BJ (cell line): Measurements from ENCODE around the gene SPAG8. TPM values are rescaled to one million over a fixed set of nuclear protein-coding genes. Genes with fewer than 3 reads are reported as not detected.

ENCODE experiments used
- CTCF ChIA-PET: fragments of 350-600 bp; formaldehyde crosslinking; extraction: SDS; loops from one replicate; lab custom pipeline; 2021; ENCODE audit warnings: antibody characterized with exemption, inconsistent platforms; lab: Yijun Ruan, JAX
- POLR2A ChIA-PET: fragments of 300-600 bp; sonication (Branson Sonifier 250); formaldehyde crosslinking; extraction: SDS; loops from one replicate; lab custom pipeline; 2021; ENCODE audit warnings: antibody characterized with exemption; lab: Charles Lee
- DNase-seq: peaks from one replicate; pipeline ENCODE4 v3.0.0-alpha.2; 2011; ENCODE audit warnings: low read depth
- H3K27me3 ChIP-seq: 2 replicates; pipeline ENCODE4 v1.6.0; 2011; ENCODE audit warnings: low read length; ENCODE audit not compliant: control insufficient read depth, insufficient read depth
- H3K36me3 ChIP-seq: 2 replicates; pipeline ENCODE4 v1.5.1; 2011; ENCODE audit warnings: low read length; ENCODE audit not compliant: control insufficient read depth, insufficient read depth
- H3K4me3 ChIP-seq: 2 replicates; pipeline ENCODE4 v1.5.1; 2011; ENCODE audit warnings: low read depth, mild to moderate bottlenecking, control low read depth, low read length
- polyA plus RNA-seq: library from polyadenylated mRNA; depleted of rRNA; stranded (reverse); fragments of >200 nt; gene quantifications from 2 replicates; pipeline ENCODE4 v1.2.3, GENCODE V29; 2011
- TF ChIP-seq, protein P1 (sequence below): IDR thresholded peaks from 2 replicates; pipeline ENCODE4 v1.5.1; 2011; ENCODE audit warnings: low read depth, mild to moderate bottlenecking, control low read depth, inconsistent platforms, low read length, moderate library complexity; ENCODE audit not compliant: insufficient read depth

Gene SPAG8
- polyA plus RNA-seq, 1 experiment: 0.85 TPM

GRCh38 chr9:35811381-35812024, 559 bp downstream of the SPAG8 start:
- CTCF ChIA-PET: interaction anchor here (0.8 to 5.0 kb wide), 6 partner anchors 16 to 99 kb away, joined by 3 to 46 read pairs (median 12); partner anchors contain the start of genes FAM221B and NPR2
- POLR2A ChIA-PET: interaction anchor here (0.6 kb wide), 1 partner anchor 17 kb away, joined by 3 read pairs; no protein-coding TSS in a partner anchor
- TF ChIP-seq, protein P1, sequence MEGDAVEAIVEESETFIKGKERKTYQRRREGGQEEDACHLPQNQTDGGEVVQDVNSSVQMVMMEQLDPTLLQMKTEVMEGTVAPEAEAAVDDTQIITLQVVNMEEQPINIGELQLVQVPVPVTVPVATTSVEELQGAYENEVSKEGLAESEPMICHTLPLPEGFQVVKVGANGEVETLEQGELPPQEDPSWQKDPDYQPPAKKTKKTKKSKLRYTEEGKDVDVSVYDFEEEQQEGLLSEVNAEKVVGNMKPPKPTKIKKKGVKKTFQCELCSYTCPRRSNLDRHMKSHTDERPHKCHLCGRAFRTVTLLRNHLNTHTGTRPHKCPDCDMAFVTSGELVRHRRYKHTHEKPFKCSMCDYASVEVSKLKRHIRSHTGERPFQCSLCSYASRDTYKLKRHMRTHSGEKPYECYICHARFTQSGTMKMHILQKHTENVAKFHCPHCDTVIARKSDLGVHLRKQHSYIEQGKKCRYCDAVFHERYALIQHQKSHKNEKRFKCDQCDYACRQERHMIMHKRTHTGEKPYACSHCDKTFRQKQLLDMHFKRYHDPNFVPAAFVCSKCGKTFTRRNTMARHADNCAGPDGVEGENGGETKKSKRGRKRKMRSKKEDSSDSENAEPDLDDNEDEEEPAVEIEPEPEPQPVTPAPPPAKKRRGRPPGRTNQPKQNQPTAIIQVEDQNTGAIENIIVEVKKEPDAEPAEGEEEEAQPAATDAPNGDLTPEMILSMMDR: no peak
- H3K4me3 ChIP-seq: peak overlapping the region; percentile 48
- peaks cover 11% of the 10 kb centered on the region for H3K36me3 ChIP-seq
- H3K27me3 ChIP-seq: no peaks in the 10 kb centered on the region
- no peak for DNase-seq

GRCh38 chr9:35810122-35810521, 1.9 kb downstream of the SPAG8 start:
- Histone ChIP-seq H3K4me3 (no peak overlapping the region), H3K36me3 (peaks cover 20% of the 10 kb centered on the region), H3K27me3 (no peaks in the 10 kb centered on the region)
- ChIA-PET POLR2A (no interaction called here), CTCF (interaction anchor here (1.3 to 5.0 kb wide), 2 partner anchors 17 to 72 kb away, joined by 3 to 33 read pairs; partner anchors contain the start of gene FAM221B)
- DNase-seq: no peak
- TF ChIP-seq, protein P1: no peak

DNA sequence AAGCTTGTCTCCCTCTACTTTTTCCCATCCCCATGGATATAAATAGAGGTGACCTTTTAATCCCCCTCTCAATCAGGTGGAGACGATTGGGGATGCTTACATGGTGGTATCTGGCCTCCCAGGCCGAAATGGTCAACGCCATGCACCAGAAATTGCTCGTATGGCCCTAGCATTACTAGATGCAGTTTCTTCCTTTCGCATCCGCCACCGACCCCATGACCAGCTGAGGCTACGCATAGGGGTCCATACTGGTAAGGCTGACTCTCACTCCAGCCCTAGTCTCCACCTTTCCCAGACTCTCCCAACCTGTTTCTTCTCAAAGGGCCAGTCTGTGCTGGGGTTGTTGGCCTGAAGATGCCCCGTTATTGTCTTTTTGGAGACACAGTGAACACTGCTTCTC, 3.6 kb downstream of the SPAG8 start:
- ChIA-PET POLR2A (no interaction called here), CTCF (interaction anchor here (1.0 to 1.3 kb wide), 2 partner anchors 18 kb away, joined by 4 read pairs; no protein-coding TSS in a partner anchor)
- DNase-seq: no peak
- no peaks in the 10 kb centered on the region for H3K27me3 ChIP-seq
- TF ChIP-seq, protein P1: no peak
- no peak overlapping the region for H3K4me3 ChIP-seq
- H3K36me3 ChIP-seq: peaks cover 21% of the 10 kb centered on the region

DNA sequence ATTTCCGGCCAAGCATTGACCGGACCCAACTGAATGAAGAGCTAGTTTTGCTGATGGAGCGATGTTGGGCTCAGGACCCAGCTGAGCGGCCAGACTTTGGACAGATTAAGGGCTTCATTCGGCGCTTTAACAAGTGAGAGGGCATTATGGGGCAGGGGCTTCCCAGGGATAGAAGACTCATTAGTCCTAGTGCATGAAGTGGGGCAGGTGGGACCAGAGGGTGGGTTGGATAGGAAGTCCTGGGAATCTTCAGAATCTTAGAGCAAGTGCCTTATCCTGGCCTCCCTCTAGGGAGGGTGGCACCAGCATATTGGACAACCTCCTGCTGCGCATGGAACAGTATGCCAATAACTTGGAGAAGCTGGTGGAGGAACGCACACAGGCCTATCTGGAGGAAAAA, 6.0 kb downstream of the SPAG8 start:
- ChIA-PET POLR2A (no interaction called here), CTCF (interaction anchor here (1.2 to 1.5 kb wide), 4 partner anchors 16 to 76 kb away, joined by 3 to 7 read pairs (median 5); no protein-coding TSS in a partner anchor)
- Histone ChIP-seq H3K4me3 (no peak overlapping the region), H3K36me3 (peaks cover 23% of the 10 kb centered on the region), H3K27me3 (no peaks in the 10 kb centered on the region)
- TF ChIP-seq, protein P1: no peak
- no peak for DNase-seq

DNA sequence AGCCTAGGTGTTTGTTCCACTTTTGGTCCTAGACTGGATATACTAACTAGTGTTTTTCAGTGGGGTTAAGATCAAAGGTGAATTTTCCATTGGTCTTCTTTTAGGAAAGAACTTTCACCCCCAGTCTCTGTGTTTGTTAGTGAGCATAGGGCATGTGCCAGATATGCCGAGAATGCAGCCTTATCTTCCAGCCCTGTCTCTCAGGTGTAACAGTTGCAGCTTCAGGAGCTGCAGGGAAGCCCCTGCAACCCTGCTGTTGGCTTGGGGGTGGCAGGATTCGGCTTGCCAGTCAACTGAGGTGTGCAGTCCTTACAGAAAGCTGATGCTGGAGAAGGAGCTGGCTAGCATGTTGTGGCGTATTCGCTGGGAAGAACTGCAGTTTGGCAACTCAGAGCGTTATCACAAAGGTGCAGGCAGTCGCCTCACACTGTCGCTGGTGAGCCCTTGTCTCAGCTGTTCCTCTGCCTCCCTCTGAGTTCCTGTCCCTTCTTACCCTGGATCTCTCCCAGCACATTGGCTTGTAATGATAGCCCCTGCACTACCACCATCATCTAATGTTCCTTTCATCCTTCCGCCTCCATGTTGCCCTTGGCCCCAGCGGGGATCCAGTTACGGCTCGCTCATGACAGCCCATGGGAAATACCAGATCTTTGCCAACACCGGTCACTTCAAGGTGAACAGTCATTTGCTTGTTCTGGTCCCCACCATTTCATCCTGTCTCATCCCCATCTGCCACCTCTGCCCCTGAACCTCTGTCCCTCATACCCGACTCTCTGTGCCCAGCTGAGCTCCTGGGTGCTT, 10.5 kb downstream of the SPAG8 start:
- TF ChIP-seq, protein P1: no peak
- POLR2A ChIA-PET: no interaction called here
- peaks cover 19% of the 10 kb centered on the region for H3K36me3 ChIP-seq
- no peak for DNase-seq
- no peaks in the 10 kb centered on the region for H3K27me3 ChIP-seq
- CTCF ChIA-PET: interaction anchor here (1.6 to 5.4 kb wide), 3 partner anchors 12 to 97 kb away, joined by 3 to 22 read pairs (median 5); partner anchors contain the start of genes HINT2 and SPAG8
- no peak overlapping the region for H3K4me3 ChIP-seq
